HL-60 (cell line): ENCODE measurements around the gene FOXE3.

Source experiments
- DNase-seq, 2 experiments: peaks; one replicate each; pipeline ENCODE4 v3.0.0-alpha.2; 2010 to 2020; ENCODE audit warnings: low read depth in 1 of 2, low spot score in 1 of 2
- H3K27ac ChIP-seq: fragments of 250-450 bp; sonication (Bioruptor Pico); replicated peaks from 2 replicates; pipeline ENCODE4 v1.5.1; 2020; ENCODE audit warnings: mild to moderate bottlenecking, moderate library complexity
- H3K27me3 ChIP-seq: fragments of 250-450 bp; sonication (Bioruptor Pico); 2 replicates; pipeline ENCODE4 v1.5.1; 2021; ENCODE audit warnings: mild to moderate bottlenecking, moderate library complexity; ENCODE audit not compliant: insufficient read depth, poor library complexity, severe bottlenecking
- H3K4me3 ChIP-seq: replicated peaks from 2 replicates; pipeline ENCODE4 v1.5.1; 2011; ENCODE audit warnings: mild to moderate bottlenecking, control low read depth, low read length; ENCODE audit not compliant: insufficient read depth
- GABPA ChIP-seq: IDR thresholded peaks from 2 replicates; pipeline ENCODE4 v1.6.1; 2012; ENCODE audit warnings: low read depth
- POLR2AphosphoS5 ChIP-seq: IDR thresholded peaks from 2 replicates; pipeline ENCODE4 v1.6.1; 2012; ENCODE audit warnings: low read depth
- SPI1 ChIP-seq: IDR thresholded peaks from 2 replicates; pipeline ENCODE4 v1.6.1; 2012; ENCODE audit warnings: low read depth, mild to moderate bottlenecking, borderline replicate concordance
- TF ChIP-seq, protein P1 (sequence below): IDR thresholded peaks from one replicate; pipeline ENCODE4 v1.5.1; 2011; ENCODE audit warnings: low read length, control low read depth, inconsistent platforms; ENCODE audit not compliant: insufficient read depth
- TF ChIP-seq, protein P2 (sequence below): IDR thresholded peaks from 2 replicates; pipeline ENCODE4 v1.6.1; 2012; ENCODE audit warnings: low read depth; ENCODE audit not compliant: insufficient replicate concordance

FOXE3 gene

DNA sequence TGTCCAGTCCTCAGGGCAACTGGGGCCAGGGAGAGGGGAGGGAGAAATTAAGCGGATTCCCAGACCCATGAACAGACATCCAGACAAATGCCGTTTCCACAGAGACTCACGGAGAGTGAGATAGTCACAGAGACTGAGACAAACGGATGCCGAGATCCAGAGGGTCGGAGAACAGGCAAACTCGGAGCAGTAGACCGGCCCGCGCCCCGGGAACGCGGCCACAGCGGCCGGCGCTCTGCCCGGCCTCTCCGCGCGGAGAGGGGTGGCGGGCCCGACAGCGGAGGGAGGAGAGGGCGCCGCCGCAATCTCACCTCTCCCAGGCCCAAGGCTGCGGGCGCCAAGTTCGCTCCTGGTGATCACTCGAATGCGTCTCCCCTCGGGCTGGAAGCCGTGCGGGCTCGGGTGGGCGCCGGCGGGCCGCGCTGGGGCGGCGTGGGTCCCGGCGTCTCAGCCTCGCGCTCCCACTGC lies 20.9 kb downstream of the FOXE3 start:
- TF ChIP-seq SPI1 (no peak), POLR2AphosphoS5 (no peak)
- TF ChIP-seq, protein P1, sequence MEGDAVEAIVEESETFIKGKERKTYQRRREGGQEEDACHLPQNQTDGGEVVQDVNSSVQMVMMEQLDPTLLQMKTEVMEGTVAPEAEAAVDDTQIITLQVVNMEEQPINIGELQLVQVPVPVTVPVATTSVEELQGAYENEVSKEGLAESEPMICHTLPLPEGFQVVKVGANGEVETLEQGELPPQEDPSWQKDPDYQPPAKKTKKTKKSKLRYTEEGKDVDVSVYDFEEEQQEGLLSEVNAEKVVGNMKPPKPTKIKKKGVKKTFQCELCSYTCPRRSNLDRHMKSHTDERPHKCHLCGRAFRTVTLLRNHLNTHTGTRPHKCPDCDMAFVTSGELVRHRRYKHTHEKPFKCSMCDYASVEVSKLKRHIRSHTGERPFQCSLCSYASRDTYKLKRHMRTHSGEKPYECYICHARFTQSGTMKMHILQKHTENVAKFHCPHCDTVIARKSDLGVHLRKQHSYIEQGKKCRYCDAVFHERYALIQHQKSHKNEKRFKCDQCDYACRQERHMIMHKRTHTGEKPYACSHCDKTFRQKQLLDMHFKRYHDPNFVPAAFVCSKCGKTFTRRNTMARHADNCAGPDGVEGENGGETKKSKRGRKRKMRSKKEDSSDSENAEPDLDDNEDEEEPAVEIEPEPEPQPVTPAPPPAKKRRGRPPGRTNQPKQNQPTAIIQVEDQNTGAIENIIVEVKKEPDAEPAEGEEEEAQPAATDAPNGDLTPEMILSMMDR, result no peak
- no peak for DNase-seq
- Histone ChIP-seq H3K27me3 (peaks cover 50% of the 10 kb centered on the region), H3K27ac (peak overlapping the region; percentile 83), H3K4me3 (peak overlapping the region; percentile 58)

DNA sequence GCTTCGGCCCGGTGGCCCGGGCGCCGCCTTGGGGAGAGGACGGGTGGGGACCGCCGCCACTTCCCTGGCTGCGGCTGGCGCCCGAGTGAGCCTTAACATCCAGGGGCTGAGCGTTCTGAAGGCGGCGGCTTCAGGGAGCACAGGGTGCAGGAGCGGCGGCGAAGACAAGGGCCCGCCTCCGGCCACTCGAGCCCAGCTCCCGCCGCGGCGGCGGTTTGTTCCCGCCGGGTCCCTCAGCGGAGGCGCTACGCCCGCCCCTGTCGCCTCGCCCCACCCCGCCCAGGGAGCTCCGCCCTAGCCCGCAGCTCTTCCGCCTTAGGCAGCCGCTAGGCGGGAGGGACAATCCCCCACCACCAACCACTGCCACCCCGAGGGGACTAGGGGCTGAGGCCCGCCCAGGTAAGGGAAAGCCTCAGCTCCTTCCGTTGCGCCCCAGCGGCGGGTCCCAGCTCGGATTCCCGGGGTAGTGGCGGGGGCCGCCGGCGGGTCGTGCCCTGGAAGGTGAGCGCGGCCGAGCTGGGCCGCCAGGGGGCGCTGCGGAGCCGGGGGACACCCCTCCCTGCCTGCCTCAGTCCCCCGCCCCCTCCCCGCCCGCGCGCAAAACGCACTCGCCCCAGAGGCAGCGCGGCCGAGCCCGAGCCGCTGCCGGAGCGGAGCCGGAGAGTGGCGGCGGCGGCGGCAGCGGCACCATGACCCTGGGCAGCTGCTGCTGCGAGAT lies 21.5 kb downstream of the FOXE3 start, which contains the start of gene FOXD2:
FOXD2 (plus strand) TSS at position 598 of the 718 bp plus-strand sequence; CDS start at position 690, 92 bp downstream.
- Histone ChIP-seq H3K27me3 (peaks cover 56% of the 10 kb centered on the region), H3K4me3 (peak within 1 kb of the TSS; percentile 58), H3K27ac (peak within 1 kb of the TSS; percentile 83)
- TF ChIP-seq, protein P2, sequence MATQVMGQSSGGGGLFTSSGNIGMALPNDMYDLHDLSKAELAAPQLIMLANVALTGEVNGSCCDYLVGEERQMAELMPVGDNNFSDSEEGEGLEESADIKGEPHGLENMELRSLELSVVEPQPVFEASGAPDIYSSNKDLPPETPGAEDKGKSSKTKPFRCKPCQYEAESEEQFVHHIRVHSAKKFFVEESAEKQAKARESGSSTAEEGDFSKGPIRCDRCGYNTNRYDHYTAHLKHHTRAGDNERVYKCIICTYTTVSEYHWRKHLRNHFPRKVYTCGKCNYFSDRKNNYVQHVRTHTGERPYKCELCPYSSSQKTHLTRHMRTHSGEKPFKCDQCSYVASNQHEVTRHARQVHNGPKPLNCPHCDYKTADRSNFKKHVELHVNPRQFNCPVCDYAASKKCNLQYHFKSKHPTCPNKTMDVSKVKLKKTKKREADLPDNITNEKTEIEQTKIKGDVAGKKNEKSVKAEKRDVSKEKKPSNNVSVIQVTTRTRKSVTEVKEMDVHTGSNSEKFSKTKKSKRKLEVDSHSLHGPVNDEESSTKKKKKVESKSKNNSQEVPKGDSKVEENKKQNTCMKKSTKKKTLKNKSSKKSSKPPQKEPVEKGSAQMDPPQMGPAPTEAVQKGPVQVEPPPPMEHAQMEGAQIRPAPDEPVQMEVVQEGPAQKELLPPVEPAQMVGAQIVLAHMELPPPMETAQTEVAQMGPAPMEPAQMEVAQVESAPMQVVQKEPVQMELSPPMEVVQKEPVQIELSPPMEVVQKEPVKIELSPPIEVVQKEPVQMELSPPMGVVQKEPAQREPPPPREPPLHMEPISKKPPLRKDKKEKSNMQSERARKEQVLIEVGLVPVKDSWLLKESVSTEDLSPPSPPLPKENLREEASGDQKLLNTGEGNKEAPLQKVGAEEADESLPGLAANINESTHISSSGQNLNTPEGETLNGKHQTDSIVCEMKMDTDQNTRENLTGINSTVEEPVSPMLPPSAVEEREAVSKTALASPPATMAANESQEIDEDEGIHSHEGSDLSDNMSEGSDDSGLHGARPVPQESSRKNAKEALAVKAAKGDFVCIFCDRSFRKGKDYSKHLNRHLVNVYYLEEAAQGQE, result no peak
- TF ChIP-seq POLR2AphosphoS5 (0 out of 2 replicates have a peak, but pooled peaks have one; percentile 38), SPI1 (no peak)
- TF ChIP-seq, protein P1, result peak; percentile 59
- peak; percentile 69 to 82 for DNase-seq

DNA sequence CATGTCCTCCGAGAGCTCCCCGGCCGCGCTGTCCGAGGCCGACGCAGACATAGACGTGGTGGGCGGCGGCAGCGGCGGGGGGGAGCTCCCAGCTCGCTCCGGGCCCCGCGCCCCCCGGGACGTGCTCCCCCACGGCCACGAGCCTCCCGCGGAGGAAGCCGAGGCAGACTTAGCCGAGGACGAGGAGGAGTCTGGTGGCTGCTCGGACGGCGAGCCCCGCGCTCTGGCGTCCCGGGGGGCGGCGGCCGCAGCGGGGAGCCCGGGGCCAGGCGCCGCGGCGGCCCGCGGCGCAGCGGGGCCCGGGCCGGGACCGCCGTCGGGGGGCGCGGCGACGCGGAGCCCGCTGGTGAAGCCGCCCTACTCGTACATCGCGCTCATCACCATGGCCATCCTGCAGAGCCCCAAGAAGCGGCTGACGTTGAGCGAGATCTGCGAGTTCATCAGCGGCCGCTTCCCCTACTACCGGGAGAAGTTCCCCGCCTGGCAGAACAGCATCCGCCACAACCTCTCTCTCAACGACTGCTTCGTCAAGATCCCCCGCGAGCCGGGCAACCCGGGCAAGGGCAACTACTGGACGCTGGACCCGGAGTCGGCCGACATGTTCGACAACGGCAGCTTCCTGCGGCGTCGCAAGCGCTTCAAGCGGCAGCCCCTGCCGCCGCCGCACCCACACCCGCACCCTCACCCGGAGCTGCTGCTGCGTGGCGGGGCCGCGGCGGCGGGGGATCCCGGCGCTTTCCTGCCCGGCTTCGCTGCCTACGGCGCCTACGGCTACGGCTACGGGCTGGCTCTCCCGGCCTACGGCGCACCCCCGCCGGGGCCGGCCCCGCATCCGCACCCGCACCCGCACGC lies 22.3 kb downstream of the FOXE3 start:
- TF ChIP-seq, protein P1, result no peak
- TF ChIP-seq GABPA (no peak), SPI1 (no peak), POLR2AphosphoS5 (no peak)
- TF ChIP-seq, protein P2, result no peak
- Histone ChIP-seq H3K4me3 (peak overlapping the region; percentile 58), H3K27me3 (peaks cover 57% of the 10 kb centered on the region), H3K27ac (no peak overlapping the region)
- peak in 1 of 2 experiments; percentile 28 for DNase-seq
